Right lobe of liver (tissue), 6 donors: ENCODE results near the gene NLRP10. TPM values are rescaled to one million over a fixed set of nuclear protein-coding genes. Genes with fewer than 3 reads are reported as not detected.

Source experiments
- ATAC-seq, 4 donors: fragments of 200-7000 bp; cut with Tn5 transposase; one replicate each; pipeline ENCODE4 v1.9.1; 2020; ENCODE audit warnings: mild to moderate bottlenecking in 4 of 4, moderate library complexity in 4 of 4
- DNase-seq, 3 donors: peaks; one replicate each; pipeline ENCODE4 v3.0.0-alpha.2; 2020
- H3K27ac ChIP-seq, 3 donors: fragments of 200-600 bp; one replicate each; pipeline ENCODE4 v1.8.0; 2022
- H3K27me3 ChIP-seq, 2 donors: fragments of 200-600 bp; one replicate each; pipeline ENCODE4 v1.8.0; 2022
- H3K36me3 ChIP-seq, 4 donors: fragments of 200-600 bp; sonication (generic) in 1 of 4; one replicate each; pipeline versions ENCODE4 v1.5.1 to v1.8.0; 2017 to 2022; ENCODE audit warnings: control low read depth in 1 of 4
- H3K4me1 ChIP-seq, 4 donors: fragments of 200-600 bp; sonication (generic) in 1 of 4; one replicate each; pipeline versions ENCODE4 v1.5.1 to v1.8.0; 2017 to 2022; ENCODE audit warnings: control low read depth in 1 of 4
- H3K4me3 ChIP-seq, 3 donors: fragments of 200-600 bp; one replicate each; pipeline ENCODE4 v1.8.0; 2022
- H3K9me3 ChIP-seq, 4 donors: fragments of 200-600 bp; sonication (generic) in 1 of 4; one replicate each; pipeline versions ENCODE4 v1.5.1 to v1.8.0; 2017 to 2022; ENCODE audit warnings: control low read depth in 1 of 4
- POLR2A ChIP-seq: fragments of 450-650 bp; IDR thresholded peaks from one replicate; pipeline ENCODE4 v1.6.1; 2017; ENCODE audit warnings: antibody characterized with exemption, mild to moderate bottlenecking
- WGBS: methylation state at CpG from one replicate; pipeline ENCODE4 v1.1.6; 2018; ENCODE audit warnings: low coverage, low lambda C conversion rate; ENCODE audit not compliant: insufficient coverage; ENCODE audit errors: missing lambda C conversion rate; 5-methylcytosine and 5-hydroxymethylcytosine counted together
- intact Hi-C, 2 donors: fragments of 100-400 bp; cut with DNase I; formaldehyde crosslinking; loops; one replicate each; pipeline versions ENCODE4 v1.11.2 to v1.14.1; 2022
- small RNA-seq, 2 experiments: library from RNA; depleted of rRNA; stranded (forward); fragments of <200 nt; gene quantifications; one replicate each; pipeline ENCODE3, GENCODE V24; 2016
- total RNA-seq, 6 experiments: library from RNA; depleted of rRNA in 2 of 6; stranded (reverse); fragments of >200 nt in 2 of 6; fragmentation: NEBNext Ultra II Directional in 3 of 6; extraction: Animal tissue kit (Norgen Biotek cat#: 25700) in 3 of 6; gene quantifications; one replicate each; pipeline versions ENCODE4 v1.1.0 to v1.2.4, GENCODE V29; 2016 to 2023
- TF ChIP-seq, protein P1 (sequence below), 4 donors: fragments of 200-600 bp in 3 of 4; fragments of 450-650 bp in 1 of 4; IDR thresholded peaks; one replicate each; pipeline versions ENCODE4 v1.5.1 to v1.8.0; 2016 to 2022; ENCODE audit warnings: antibody characterized with exemption in 4 of 4, mild to moderate bottlenecking in 2 of 4
- donor health status: DM: no; HTN: yes; CAD: no.
- donor health status: DM: no; HTN: no; CAD: no.
- donor health status: DM: no; HTN: no; CAD: no.
- donor health status: DM: no; HTN: yes; CAD: no.
- donor health status: DM: no; HTN: yes; CAD: no.

The NLRP10 gene
- total RNA-seq, 6 experiments from 2014 or later, result not detected

DNA sequence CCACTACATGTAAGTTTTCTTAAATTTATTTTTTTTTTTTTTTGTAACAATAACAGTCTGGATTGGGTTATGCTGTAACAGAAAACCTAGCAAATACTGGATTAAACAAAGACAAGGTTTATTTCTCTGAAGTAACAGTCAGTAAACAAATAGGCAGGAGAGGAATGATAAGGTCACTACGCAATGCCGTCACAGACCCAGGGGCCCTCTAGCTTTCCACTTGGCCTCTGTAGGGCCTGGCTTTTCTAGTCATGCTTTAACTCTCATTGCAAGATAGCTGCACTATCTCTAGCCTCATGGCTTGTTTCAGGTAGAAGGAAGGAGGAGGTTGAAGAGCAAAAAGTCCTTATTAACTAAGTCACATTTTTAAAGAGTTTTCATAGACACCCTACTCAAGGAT lies 40.7 kb downstream of the NLRP10 start:
- intact Hi-C loops, result no loop called here
- H3K27ac ChIP-seq, result no peak overlapping the region
- no peaks in the 10 kb centered on the region for H3K36me3 ChIP-seq
- no peak for DNase-seq
- no peaks in the 10 kb centered on the region for H3K4me1 ChIP-seq
- no peaks in the 10 kb centered on the region for H3K9me3 ChIP-seq
- ATAC-seq, result no peak
- TF ChIP-seq POLR2A, result no peak
- TF ChIP-seq, protein P1, sequence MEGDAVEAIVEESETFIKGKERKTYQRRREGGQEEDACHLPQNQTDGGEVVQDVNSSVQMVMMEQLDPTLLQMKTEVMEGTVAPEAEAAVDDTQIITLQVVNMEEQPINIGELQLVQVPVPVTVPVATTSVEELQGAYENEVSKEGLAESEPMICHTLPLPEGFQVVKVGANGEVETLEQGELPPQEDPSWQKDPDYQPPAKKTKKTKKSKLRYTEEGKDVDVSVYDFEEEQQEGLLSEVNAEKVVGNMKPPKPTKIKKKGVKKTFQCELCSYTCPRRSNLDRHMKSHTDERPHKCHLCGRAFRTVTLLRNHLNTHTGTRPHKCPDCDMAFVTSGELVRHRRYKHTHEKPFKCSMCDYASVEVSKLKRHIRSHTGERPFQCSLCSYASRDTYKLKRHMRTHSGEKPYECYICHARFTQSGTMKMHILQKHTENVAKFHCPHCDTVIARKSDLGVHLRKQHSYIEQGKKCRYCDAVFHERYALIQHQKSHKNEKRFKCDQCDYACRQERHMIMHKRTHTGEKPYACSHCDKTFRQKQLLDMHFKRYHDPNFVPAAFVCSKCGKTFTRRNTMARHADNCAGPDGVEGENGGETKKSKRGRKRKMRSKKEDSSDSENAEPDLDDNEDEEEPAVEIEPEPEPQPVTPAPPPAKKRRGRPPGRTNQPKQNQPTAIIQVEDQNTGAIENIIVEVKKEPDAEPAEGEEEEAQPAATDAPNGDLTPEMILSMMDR (IDR thresholded peaks at IDR 0.05), result no peak
- no peaks in the 10 kb centered on the region for H3K27me3 ChIP-seq
- WGBS, result 52% methylated on average over 2 of the region's 2 CpGs
- no peak overlapping the region for H3K4me3 ChIP-seq

DNA sequence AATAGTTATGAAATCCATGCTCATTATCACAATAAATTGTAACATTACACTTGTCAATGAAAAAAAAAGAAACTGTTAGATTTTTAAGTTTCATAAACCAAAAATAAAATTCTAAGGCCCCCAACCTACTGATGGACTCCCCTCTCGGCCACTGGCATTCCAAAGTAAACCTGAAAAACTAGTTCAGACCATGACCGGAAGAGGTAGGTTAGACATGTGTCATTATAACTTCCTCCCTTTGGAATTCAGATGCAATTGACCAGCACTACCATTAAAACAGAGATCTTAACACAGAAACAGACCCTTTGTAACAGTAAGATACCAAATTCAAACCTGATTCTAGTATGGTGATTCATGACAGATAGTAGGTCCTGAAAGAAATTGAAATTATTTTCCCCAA lies 47.1 kb downstream of the NLRP10 start:
- no peak for ATAC-seq

More for the DNA sequence above, 47.1 kb downstream of the NLRP10 start:
- H3K27me3 ChIP-seq, result no peaks in the 10 kb centered on the region
- H3K4me3 ChIP-seq, result no peak overlapping the region
- no peak for TF ChIP-seq POLR2A
- TF ChIP-seq, protein P1 (IDR thresholded peaks at IDR 0.05), result no peak
- WGBS, result 73% methylated on average over 2 of the region's 2 CpGs
- H3K9me3 ChIP-seq, result no peaks in the 10 kb centered on the region
- H3K27ac ChIP-seq, result no peak overlapping the region
- no peaks in the 10 kb centered on the region for H3K4me1 ChIP-seq
- DNase-seq, result no peak
- no peaks in the 10 kb centered on the region for H3K36me3 ChIP-seq
- intact Hi-C loops, result no loop called here

Small RNA genes lying within 50 kb of the gene (small RNA-seq; reads per million reads assigned to genes)
- 0 reads per million in 2 experiments for gene COX6CP5

Other genes with a start within 250 kb of the NLRP10 start
- gene OR5P2, start 168.5 kb downstream of the NLRP10 start, total RNA-seq, result not detected
- not detected for gene OR5P3, start 134.6 kb downstream of the NLRP10 start, total RNA-seq
- gene OR10A6, start 34.2 kb downstream of the NLRP10 start, total RNA-seq, result not detected
- gene OR10A3, start 23.7 kb downstream of the NLRP10 start, total RNA-seq, result not detected
- 10 to 100 TPM; 69.9 to 97.0 (median 84.0) TPM for gene EIF3F, start 21.9 kb upstream of the NLRP10 start, total RNA-seq
- gene TUB, start 115.8 kb upstream of the NLRP10 start, total RNA-seq, result 1 to 10 TPM in 2 of 6 experiments, under 1 TPM in 4; 0.42 to 3.1 (median 0.89) TPM
- gene RIC3, start 203.6 kb upstream of the NLRP10 start, total RNA-seq, result 1 to 10 TPM; 1.4 to 7.3 (median 3.6) TPM